GM18511 (cell line): ENCODE measurements around the gene H3-3A.

Source experiments
- ATAC-seq: cut with Tn5 transposase; IDR thresholded peaks from one replicate; pipeline ENCODE4 v1.9.1; 2021; ENCODE audit warnings: mild to moderate bottlenecking, moderate library complexity; ENCODE audit not compliant: unreplicated experiment

H3-3A gene

GRCh38 chr1:226110249-226111097 lies 48.0 kb downstream of the H3-3A start:
- ATAC-seq: peak; percentile 81

GRCh38 chr1:226111098-226111882 lies 48.8 kb downstream of the H3-3A start:
- no peak for ATAC-seq

DNA sequence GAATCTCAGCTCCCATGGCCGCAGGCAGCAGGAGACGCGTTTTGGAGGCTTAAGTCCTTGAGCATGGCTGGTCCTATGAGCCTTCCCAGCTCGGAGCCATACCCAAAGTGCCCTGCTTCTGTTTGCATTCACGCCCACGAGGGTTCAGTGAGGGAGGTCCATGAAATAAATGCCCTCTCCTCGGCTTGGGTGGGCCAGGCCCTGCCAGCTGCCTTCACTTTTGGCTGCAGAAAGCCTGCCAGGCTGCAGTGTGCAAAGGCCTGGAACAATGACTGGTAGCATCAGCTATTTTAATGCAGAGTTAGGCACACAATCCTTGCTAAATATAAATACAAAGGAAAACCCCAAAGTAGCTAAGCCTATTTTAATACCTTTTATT lies 49.4 kb downstream of the H3-3A start:
- no peak for ATAC-seq

DNA sequence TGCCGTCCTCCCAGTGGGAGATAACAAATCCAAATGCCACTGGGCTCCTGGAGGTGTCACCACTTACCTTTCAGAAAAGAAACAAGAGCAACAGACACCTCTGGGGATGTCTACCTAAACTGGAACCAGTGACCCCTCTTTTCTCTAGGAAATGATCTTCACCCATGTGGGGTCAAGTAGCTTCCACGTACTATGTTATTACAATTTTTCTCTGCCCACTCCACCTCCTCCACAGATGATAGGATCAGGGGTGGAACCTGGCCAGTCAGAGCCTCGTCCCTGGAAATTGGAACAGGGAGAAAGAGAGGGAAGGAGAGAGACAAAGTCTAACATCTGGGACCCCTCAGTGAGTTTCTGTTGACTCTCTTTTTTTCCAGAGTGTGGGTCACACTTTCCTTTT lies 50.1 kb downstream of the H3-3A start:
- ATAC-seq: no peak

- ATAC-seq: no peak
These were observed 54.2 kb downstream of the H3-3A start for GRCh38 chr1:226116673-226117072.

GRCh38 chr1:226117330-226117729 lies 54.8 kb downstream of the H3-3A start:
- ATAC-seq: no peak

DNA sequence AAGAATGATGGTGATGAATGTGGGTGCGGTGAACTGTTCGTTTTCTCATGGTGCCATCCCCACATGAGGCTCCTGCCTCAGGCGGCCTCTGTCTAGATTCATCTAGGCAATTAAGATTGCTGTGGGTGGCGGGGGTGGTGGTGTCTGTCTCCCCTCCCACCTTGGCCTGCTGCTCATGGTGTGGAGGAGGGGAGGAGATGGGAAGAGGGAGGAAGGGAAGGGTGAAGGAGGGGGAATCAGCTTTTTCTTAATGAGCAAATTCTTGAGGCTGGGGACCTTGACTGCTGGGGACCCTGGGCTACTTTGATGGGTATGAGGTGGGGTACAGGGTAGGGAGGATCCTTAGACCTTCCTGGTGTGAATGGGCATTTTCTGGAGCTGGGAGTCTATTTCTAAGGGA lies 55.8 kb downstream of the H3-3A start:
- no peak for ATAC-seq

GRCh38 chr1:226119169-226119568 lies 56.7 kb downstream of the H3-3A start:
- no peak for ATAC-seq

DNA sequence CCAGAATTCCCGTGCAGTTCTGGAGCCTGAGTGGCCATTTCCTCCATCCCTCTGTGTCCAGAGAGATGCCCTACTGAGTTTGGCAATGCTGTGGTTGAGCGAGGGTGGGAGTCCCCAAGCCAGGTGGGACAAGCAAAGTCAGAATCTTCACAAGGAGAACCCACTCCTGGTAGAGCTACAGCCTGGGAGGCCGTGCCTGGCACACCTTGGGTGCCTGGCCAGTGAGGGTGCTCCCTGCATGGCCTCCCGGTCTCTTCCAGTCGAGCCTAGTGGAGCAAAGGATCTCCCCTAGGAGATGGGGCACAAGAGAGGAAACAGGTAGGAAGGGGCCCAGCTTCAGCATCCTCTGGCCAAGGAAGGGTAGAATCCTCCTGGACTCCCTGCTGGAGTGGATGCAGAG lies 57.9 kb downstream of the H3-3A start:
- no peak for ATAC-seq

- ATAC-seq: no peak
These were observed 58.6 kb downstream of the H3-3A start for GRCh38 chr1:226121049-226121586.
